Mucosa of descending colon (tissue), 3 donors: ENCODE measurements around the gene CPA3. TPM values are rescaled to one million over a fixed set of nuclear protein-coding genes. Genes with fewer than 3 reads are reported as not detected.

Source experiments
- ATAC-seq: fragments of 200-7000 bp; cut with Tn5 transposase; one replicate; pipeline ENCODE4 v1.9.1; 2020; ENCODE audit warnings: mild to moderate bottlenecking, moderate library complexity
- DNase-seq, 3 donors: peaks; one replicate each; pipeline ENCODE4 v3.0.0-alpha.2; 2020
- H3K36me3 ChIP-seq: fragments of 200-600 bp; one replicate; pipeline ENCODE4 v1.8.0; 2021; ENCODE audit warnings: low read depth, mild to moderate bottlenecking
- H3K4me1 ChIP-seq: fragments of 200-600 bp; one replicate; pipeline ENCODE4 v1.8.0; 2021; ENCODE audit warnings: low read depth, mild to moderate bottlenecking
- H3K4me3 ChIP-seq: fragments of 200-600 bp; one replicate; pipeline ENCODE4 v1.8.0; 2021; ENCODE audit warnings: mild to moderate bottlenecking
- H3K9me3 ChIP-seq: fragments of 200-600 bp; one replicate; pipeline ENCODE4 v1.8.0; 2021; ENCODE audit warnings: mild to moderate bottlenecking
- CTCF ChIP-seq: fragments of 200-600 bp; IDR thresholded peaks from one replicate; pipeline ENCODE4 v1.8.0; 2022; ENCODE audit warnings: antibody characterized with exemption, mild to moderate bottlenecking
- intact Hi-C, 2 donors: fragments of 100-400 bp; cut with DNase I in 1 of 2; cut with micrococcal nuclease in 1 of 2; formaldehyde crosslinking; loops; one replicate each; pipeline versions ENCODE4 v1.11.0 to v1.11.1; 2022; cut with DNase I, micrococcal nuclease
- total RNA-seq, 3 donors: library from RNA; stranded (reverse); fragmentation: NEBNext Ultra II Directional in 2 of 3; extraction: Animal tissue kit (Norgen Biotek cat#: 25700) in 2 of 3; gene quantifications; one replicate each; pipeline versions ENCODE4 v1.2.1 to v1.2.4, GENCODE V29; 2021 to 2023
- donor health status: DM: no; HTN: no; CAD: no; lungs with moderate emphysema.
- donor health status: DM: no; HTN: no; CAD: no.
- donor health status: DM: no; HTN: yes; CAD: no.

Gene CPA3
- total RNA-seq, 3 donors from 2014 or later = 1.8 to 20.6 (median 13.8) TPM

- intact Hi-C loops = no loop called here
- ATAC-seq = no peak
- no peaks in the 10 kb centered on the region for H3K36me3 ChIP-seq
Measured at GRCh38 chr3:148925845-148926244, 60.7 kb downstream of the CPA3 start.

GRCh38 chr3:148930752-148931151, 65.7 kb downstream of the CPA3 start:
- intact Hi-C loops = no loop called here
- no peak for ATAC-seq
- no peaks in the 10 kb centered on the region for H3K9me3 ChIP-seq

More at GRCh38 chr3:148925845-148926244, 60.7 kb downstream of the CPA3 start:
- no peak for DNase-seq
- no peaks in the 10 kb centered on the region for H3K9me3 ChIP-seq
- no peak overlapping the region for H3K4me3 ChIP-seq
- no peaks in the 10 kb centered on the region for H3K4me1 ChIP-seq
- TF ChIP-seq CTCF = no peak

GRCh38 chr3:148931574-148931973, 66.5 kb downstream of the CPA3 start:
- Histone ChIP-seq H3K9me3 (no peaks in the 10 kb centered on the region), H3K4me3 (no peak overlapping the region), H3K4me1 (no peaks in the 10 kb centered on the region), H3K36me3 (no peaks in the 10 kb centered on the region)
- DNase-seq = no peak
- ATAC-seq = no peak
- intact Hi-C loops = no loop called here
- TF ChIP-seq CTCF = no peak

More at GRCh38 chr3:148930752-148931151, 65.7 kb downstream of the CPA3 start:
- Histone ChIP-seq H3K4me3 (no peak overlapping the region), H3K36me3 (no peaks in the 10 kb centered on the region), H3K4me1 (no peaks in the 10 kb centered on the region)
- TF ChIP-seq CTCF = no peak
- DNase-seq = no peak

- TF ChIP-seq CTCF = no peak
- no peaks in the 10 kb centered on the region for H3K4me1 ChIP-seq
- no peaks in the 10 kb centered on the region for H3K9me3 ChIP-seq
- no peak overlapping the region for H3K4me3 ChIP-seq
- DNase-seq = no peak
- intact Hi-C loops = no loop called here
- ATAC-seq = no peak
- no peaks in the 10 kb centered on the region for H3K36me3 ChIP-seq
Measured at GRCh38 chr3:148932972-148933371, 67.9 kb downstream of the CPA3 start.

GRCh38 chr3:148937467-148938255, 72.6 kb downstream of the CPA3 start:
- H3K4me3 ChIP-seq = no peak overlapping the region
- no peak for TF ChIP-seq CTCF
- no peaks in the 10 kb centered on the region for H3K4me1 ChIP-seq
- intact Hi-C loops = no loop called here
- ATAC-seq (no peak), DNase-seq (no peak)
- no peaks in the 10 kb centered on the region for H3K36me3 ChIP-seq
- no peaks in the 10 kb centered on the region for H3K9me3 ChIP-seq
